Left lobe of liver (tissue), 2 donors: Measurements from ENCODE around the gene CRYGN. TPM values are rescaled to one million over a fixed set of nuclear protein-coding genes. Genes with fewer than 3 reads are reported as not detected.

Experiments
- ATAC-seq: fragments of 200-7000 bp; cut with Tn5 transposase; one replicate; pipeline ENCODE4 v1.9.1; 2020; ENCODE audit warnings: mild to moderate bottlenecking, moderate library complexity
- DNase-seq: peaks from one replicate; pipeline ENCODE4 v3.0.0-alpha.2; 2020; ENCODE audit warnings: low spot score
- total RNA-seq: library from RNA; stranded (reverse); gene quantifications from one replicate; pipeline ENCODE4 v1.2.1, GENCODE V29; 2021
- donor health status: DM: no; HTN: no; CAD: no; lungs with moderate emphysema.
- donor health status: DM: no; HTN: yes; CAD: no.

CRYGN gene
- total RNA-seq, 1 donor from 2014 or later = not detected

DNA sequence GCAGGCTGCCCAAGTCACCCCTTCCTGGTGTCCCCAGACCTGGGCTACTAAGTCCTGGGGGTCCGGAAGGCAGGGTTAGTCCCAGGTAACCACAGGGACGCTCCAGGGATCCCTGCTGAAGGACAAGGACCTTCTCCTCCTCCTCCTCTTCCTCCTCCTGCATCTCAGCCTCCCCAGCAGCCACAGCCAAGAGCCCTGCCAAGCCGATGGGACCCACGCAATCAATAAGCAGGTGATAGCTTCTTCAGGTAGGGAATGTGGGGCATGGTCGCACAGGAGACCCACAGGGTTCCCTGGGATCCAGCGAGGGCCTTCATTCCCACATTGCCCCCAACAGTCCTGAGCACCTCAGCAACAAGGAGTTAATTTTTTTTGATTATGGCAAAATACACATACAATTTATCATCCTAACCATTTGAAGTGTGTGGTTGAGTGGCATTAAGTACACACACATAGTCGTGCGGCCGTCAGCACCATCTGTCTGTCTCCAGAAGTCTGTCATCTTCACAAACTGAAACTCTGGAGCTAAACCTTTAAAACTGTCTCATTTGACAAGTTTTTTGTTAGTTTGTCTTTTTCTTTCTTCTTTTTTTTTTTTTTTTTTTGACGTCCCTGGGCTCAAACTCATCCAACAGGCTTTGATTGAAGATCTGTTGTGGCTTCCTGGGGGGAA, 12.1 kb downstream of the CRYGN start:
- ATAC-seq = no peak
- no peak for DNase-seq

GRCh38 chr7:151426904-151427704, 12.8 kb downstream of the CRYGN start:
- ATAC-seq = no peak
- no peak for DNase-seq

DNA sequence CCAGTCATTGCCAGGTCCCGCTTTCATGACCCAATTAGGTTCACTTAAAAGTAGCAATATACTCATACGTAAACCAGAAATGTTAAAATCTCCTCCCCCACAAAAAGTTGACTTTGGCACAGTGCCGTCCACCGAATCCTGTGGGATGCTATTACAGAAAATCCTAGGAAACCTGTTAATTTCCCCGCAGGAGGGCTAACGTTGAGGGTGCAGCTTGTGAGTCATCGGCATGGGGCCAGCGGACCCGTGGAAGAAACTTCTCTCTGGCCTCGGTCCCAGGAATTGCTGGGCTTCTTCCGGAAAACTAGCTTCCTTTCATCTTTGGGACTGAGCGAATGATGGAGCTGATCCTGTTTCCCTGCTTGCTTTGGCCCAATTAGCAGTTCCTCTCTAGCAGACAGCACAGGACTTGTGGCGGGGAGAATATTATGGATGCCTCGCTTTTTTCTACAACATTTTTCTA, 13.5 kb downstream of the CRYGN start:
- ATAC-seq = no peak
- no peak for DNase-seq

DNA sequence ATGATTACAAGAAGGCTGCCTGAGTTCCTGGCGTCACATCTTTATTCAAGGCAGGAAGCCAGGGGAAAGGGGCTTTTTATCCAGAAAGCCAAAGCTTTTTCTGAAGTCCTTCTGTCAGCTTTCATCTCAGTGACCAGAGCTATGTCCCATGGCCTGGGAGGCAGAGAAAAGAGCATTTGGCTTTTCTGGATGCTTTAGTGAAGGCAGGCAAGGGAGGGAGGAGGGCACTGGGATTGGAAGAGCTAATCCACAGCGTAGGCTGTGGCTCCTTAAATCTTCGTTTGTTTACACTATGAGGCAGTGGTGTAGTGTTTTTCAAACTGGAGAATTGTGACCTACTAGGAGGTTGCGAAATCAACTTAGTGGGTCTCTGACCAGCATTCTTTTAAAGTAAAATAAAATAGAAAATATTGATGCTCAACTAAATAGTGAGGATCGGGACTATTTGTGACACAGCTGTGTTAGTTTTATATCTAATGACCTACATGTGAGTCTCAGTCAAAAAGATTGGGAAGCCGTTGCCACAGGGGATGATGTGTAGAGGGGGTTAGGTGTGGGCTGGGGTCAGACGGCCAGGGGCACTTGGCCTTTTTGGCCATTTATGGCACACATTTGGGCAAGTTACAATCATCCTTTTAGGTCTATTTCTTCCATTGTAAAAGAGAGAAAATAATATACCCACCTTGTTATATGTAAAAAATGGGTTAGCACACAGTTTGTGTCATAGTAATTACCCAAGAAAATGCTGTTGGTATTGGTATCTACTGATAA, 14.1 kb downstream of the CRYGN start:
- ATAC-seq (peak; percentile 41), DNase-seq (no peak)

DNA sequence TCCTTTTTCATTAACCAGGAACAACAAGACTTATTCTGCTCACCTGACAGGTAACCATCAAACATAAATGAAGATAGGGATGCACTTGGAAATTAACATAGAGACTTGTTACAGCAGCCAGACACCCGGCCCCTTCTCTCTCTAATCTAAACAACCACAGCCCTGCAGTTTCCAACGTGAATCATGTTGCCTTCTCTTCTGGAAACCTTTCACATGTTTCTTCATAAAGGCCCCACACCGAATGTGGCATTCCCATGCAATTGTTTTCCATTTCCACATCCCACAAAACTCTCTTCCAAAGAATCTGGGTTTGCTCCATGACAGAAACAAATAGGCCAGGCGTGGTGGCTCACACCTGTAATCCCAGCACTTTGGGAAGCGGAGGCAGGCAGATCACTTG, 15.1 kb downstream of the CRYGN start:
- no peak for DNase-seq
- ATAC-seq = no peak

- no peak for DNase-seq
- no peak for ATAC-seq
These were observed 16.0 kb downstream of the CRYGN start for GRCh38 chr7:151423936-151424335.

- DNase-seq (no peak), ATAC-seq (no peak)
These were observed 16.7 kb downstream of the CRYGN start for GRCh38 chr7:151423226-151423625.

- no peak for ATAC-seq
- no peak for DNase-seq
These were observed 17.7 kb downstream of the CRYGN start for GRCh38 chr7:151422212-151422611.

DNA sequence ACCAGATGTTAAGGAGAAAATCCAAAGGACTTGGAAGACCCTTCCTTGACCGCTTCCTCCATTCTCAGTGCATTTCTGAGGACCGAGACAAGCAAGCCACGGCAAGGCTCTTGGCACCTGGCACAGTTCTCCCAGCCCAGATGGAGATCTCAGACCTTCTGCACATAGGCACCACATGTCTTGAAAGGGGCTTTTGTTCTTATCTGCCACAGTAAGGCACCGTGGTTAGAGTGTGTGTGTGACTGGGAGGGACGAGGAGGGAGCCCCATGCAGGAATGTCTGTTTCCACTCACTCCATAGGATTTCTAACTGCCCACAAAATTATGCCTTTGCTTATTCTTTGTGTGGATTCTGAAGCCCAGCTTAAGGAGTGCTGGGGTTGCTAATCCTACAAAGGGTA, 19.8 kb downstream of the CRYGN start:
- DNase-seq = no peak
- no peak for ATAC-seq

GRCh38 chr7:151416941-151417315, 23.0 kb downstream of the CRYGN start:
- DNase-seq (no peak), ATAC-seq (peak; percentile 38)

DNA sequence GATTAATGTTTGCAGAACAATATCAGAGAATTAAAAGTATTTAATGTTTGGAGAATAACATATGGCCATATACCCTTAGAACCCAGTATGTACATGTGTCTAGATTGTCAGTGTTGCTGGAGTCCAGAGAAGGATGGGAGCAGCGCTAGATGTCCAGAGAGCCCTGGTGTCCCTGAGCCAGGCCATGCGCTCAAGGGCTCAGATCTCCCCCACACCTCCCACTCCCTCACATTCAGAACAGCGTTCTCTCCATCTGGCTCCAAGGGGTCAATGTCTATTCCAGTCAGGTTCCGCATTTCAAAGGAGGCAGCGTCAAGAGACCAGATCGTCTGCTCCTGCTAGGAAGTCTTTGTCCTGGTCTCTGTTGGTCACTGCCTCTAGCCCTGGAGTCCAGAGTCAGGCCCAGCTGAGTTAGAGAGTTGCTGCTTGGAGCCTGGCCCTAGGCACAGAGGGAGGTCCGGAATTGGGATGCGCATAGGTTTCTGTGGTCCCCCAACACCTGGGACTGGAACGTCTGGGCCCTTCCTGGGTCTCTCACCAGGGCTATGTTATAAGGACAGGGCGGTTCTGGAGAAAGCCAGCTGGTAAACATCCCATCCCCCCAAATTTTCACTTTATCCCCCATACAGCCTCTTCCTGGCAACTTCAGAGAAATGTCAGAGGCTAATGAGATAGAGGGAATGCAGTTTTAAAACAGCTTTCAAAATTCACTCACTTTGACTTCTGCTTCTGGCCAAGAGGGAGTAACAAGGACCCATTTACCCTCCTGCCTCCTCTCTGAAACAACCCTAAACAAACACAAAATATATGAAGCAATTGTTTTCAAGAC, 23.6 kb downstream of the CRYGN start:
- DNase-seq (no peak), ATAC-seq (peak; percentile 40)

- DNase-seq (no peak), ATAC-seq (peak; percentile 84)
These were observed 24.4 kb downstream of the CRYGN start for GRCh38 chr7:151415375-151416105.

DNA sequence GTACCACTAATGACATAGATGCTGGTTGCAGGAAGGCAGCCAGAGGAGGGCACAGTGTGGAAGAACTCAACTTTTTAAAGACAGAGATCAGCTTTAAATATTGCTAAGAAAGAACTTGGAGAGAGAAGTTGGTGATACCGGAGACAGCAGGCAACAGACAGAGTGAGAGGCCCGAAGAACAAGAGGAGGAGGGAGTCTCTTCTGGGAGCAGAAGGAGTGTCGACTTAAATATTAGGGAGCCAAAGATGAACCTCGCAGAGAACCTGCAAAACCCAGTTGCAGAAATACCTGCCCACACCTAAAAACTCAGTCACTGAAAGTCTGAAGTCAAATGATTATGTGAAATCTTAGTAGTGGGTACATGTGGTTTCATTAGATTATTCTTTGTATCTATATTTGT, 26.7 kb downstream of the CRYGN start:
- ATAC-seq (no peak), DNase-seq (no peak)

- no peak for ATAC-seq
- no peak for DNase-seq
These were observed 27.6 kb downstream of the CRYGN start for GRCh38 chr7:151412318-151412717.

- ATAC-seq = no peak
- no peak for DNase-seq
These were observed 28.4 kb downstream of the CRYGN start for GRCh38 chr7:151411551-151411950.

- DNase-seq (no peak), ATAC-seq (no peak)
These were observed 29.2 kb downstream of the CRYGN start for GRCh38 chr7:151410405-151411390.

DNA sequence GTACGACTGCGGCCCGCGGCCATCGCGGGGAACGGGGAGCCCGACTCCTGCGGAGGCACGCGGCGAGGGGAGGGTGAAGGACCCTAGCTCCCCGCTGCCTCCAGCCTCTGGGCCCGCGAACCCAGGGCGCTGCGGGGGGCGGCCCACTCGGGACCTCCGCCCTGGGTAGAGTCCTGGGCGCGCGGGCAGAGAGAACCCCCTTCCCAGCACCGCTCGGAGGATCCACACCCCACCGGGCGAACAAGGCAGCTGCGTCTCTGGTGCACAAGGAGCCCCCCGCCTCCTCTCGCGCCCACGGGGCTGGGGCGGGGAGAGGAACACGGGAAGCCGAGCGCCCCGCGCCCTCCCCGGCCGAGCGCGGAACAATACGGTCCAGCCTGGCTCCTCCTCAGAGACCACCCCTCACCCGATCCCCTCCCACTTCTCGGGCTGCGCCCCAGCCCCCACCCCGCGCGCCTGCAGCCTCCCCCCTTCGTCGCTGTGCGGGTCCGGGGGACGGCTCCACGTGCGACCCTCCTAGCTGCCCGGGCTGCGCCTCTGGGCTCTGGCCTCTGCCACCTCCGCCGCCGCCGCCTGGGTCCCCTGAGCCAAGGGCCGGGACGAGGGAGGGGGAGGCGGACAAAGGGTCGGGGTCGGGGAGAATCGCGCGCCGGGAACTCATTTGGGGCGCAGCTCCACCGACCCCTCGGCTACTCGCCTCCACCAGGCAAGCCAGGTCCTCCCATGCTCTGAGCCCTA, 30.1 kb downstream of the CRYGN start, which contains the start of gene WDR86:
Gene WDR86 (minus strand): TSS at position 372 of the 738 bp plus-strand sequence. CDS start 449 bp downstream, outside the sequence.
- ATAC-seq (no peak), DNase-seq (no peak)
